HL-60 (cell line): ENCODE measurements around the gene KLHL7.

Experiments
- CTCF ChIP-seq: IDR thresholded peaks from one replicate; pipeline ENCODE4 v1.5.1; 2011; ENCODE audit warnings: low read length, control low read depth, inconsistent platforms; ENCODE audit not compliant: insufficient read depth
- SPI1 ChIP-seq: IDR thresholded peaks from 2 replicates; pipeline ENCODE4 v1.6.1; 2012; ENCODE audit warnings: low read depth, mild to moderate bottlenecking, borderline replicate concordance

GRCh38 chr7:23168111-23168885 lies 62.7 kb downstream of the KLHL7 start:
- no peak for TF ChIP-seq CTCF
- no peak for TF ChIP-seq SPI1
